ENCODE data around the gene SARS1.

- TF ChIP-seq CTCF (IDR thresholded peaks at IDR 0.05) (no peak), EP300 (IDR thresholded peaks at IDR 0.05) (no peak), POLR2A (IDR thresholded peaks at IDR 0.05) (no peak)
These were observed 43.4 kb downstream of the SARS1 start for GRCh38 chr1:109256971-109257681.

Data from tibial nerve (tissue), 4 donors.